IMR-90 (cell line): ENCODE results near the gene IL36B. TPM values are rescaled to one million over a fixed set of nuclear protein-coding genes. Genes with fewer than 3 reads are reported as not detected.

ENCODE experiments used
- ATAC-seq: fragments of 200-7000 bp; cut with Tn5 transposase; 2 replicates; pipeline ENCODE4 v1.9.1; 2020; ENCODE audit warnings: low read depth, mild to moderate bottlenecking, moderate library complexity
- BruUV-seq: library from RNA; stranded (reverse); fragments of 400-500 nt; replicated peaks from 2 replicates; lab custom pipeline; 2021; lab: Mats Ljungman, UMichigan
- CTCF ChIA-PET: fragments of 300-600 bp; formaldehyde crosslinking; extraction: SDS; loops from one replicate; lab custom pipeline; 2021; ENCODE audit warnings: antibody characterized with exemption; lab: Yijun Ruan, JAX
- POLR2A ChIA-PET: fragments of 300-600 bp; sonication (Branson Sonifier 250); formaldehyde crosslinking; loops from one replicate; lab custom pipeline; 2022; ENCODE audit warnings: antibody characterized with exemption; ENCODE audit not compliant: unreplicated experiment; lab: Charles Lee
- DNase-seq: peaks from one replicate; pipeline ENCODE4 v3.0.0; 2013
- H2AFZ ChIP-seq: replicated peaks from 2 replicates; pipeline ENCODE3; 2013; ENCODE audit warnings: low read length, mild to moderate bottlenecking; ENCODE audit not compliant: poor library complexity
- H2AK5ac ChIP-seq: 2 replicates; pipeline ENCODE4 v1.6.1; 2013; ENCODE audit warnings: low read depth, low read length, inconsistent platforms
- H2AK9ac ChIP-seq: replicated peaks from 2 replicates; pipeline ENCODE3; 2013; ENCODE audit warnings: mild to moderate bottlenecking, low read depth, low read length, moderate library complexity; ENCODE audit not compliant: poor library complexity
- H2BK120ac ChIP-seq: 2 replicates; pipeline ENCODE4 v1.6.1; 2013; ENCODE audit warnings: low read depth, low read length, inconsistent platforms
- H2BK15ac ChIP-seq: 3 replicates; pipeline ENCODE4 v1.6.1; 2013; ENCODE audit warnings: low read depth, low read length, inconsistent platforms
- H2BK20ac ChIP-seq: 2 replicates; pipeline ENCODE4 v1.6.1; 2013; ENCODE audit warnings: low read depth, mild to moderate bottlenecking, inconsistent platforms, low read length, moderate library complexity
- H2BK5ac ChIP-seq: 2 replicates; pipeline ENCODE4 v1.6.1; 2013; ENCODE audit warnings: mild to moderate bottlenecking, low read depth, low read length, inconsistent platforms; ENCODE audit not compliant: poor library complexity, severe bottlenecking
- H3K14ac ChIP-seq: replicated peaks from 2 replicates; pipeline ENCODE4 v1.6.1; 2013; ENCODE audit warnings: low read depth, low read length, inconsistent platforms
- H3K18ac ChIP-seq: 2 replicates; pipeline ENCODE4 v1.6.1; 2013; ENCODE audit warnings: low read depth, low read length, control low read depth
- H3K23ac ChIP-seq: 2 replicates; pipeline ENCODE4 v1.6.1; 2013; ENCODE audit warnings: low read depth, low read length, inconsistent platforms
- H3K27ac ChIP-seq: 2 replicates; pipeline ENCODE4 v1.5.1; 2013; ENCODE audit warnings: mild to moderate bottlenecking, control low read depth, low read length; ENCODE audit not compliant: insufficient read depth
- H3K27me3 ChIP-seq: 2 replicates; pipeline ENCODE4 v1.6.1; 2013; ENCODE audit warnings: low read length; ENCODE audit not compliant: control insufficient read depth, insufficient read depth
- H3K36me3 ChIP-seq: 2 replicates; pipeline ENCODE4 v1.6.1; 2013; ENCODE audit warnings: low read length, mixed read lengths; ENCODE audit not compliant: control insufficient read depth, insufficient read depth
- H3K4ac ChIP-seq: 2 replicates; pipeline ENCODE4 v1.6.1; 2013; ENCODE audit warnings: low read depth, low read length, inconsistent platforms
- H3K4me1 ChIP-seq: 2 replicates; pipeline ENCODE4 v1.6.1; 2013; ENCODE audit warnings: low read length, mixed read lengths; ENCODE audit not compliant: control insufficient read depth, insufficient read depth
- H3K4me2 ChIP-seq: 2 replicates; pipeline ENCODE4 v1.6.1; 2013; ENCODE audit warnings: low read depth, mild to moderate bottlenecking, control low read depth, low read length, moderate library complexity
- H3K4me3 ChIP-seq: 2 replicates; pipeline ENCODE4 v1.5.1; 2013; ENCODE audit warnings: low read depth, mild to moderate bottlenecking, control low read depth, low read length, moderate library complexity; ENCODE audit not compliant: insufficient read depth
- H3K56ac ChIP-seq: 2 replicates; pipeline ENCODE4 v1.6.1; 2013; ENCODE audit warnings: low read length, inconsistent platforms; ENCODE audit not compliant: insufficient read depth; ENCODE audit errors: extremely low read depth
- H3K79me1 ChIP-seq, 2 experiments: 2 replicates each; pipeline ENCODE4 v1.6.1; 2013; ENCODE audit warnings: low read length in 2 of 2, inconsistent platforms in 1 of 2, low read depth in 1 of 2
- H3K9ac ChIP-seq: 2 replicates; pipeline ENCODE4 v1.6.1; 2013; ENCODE audit warnings: low read depth, low read length, control low read depth
- H3K9me1 ChIP-seq: 2 replicates; pipeline ENCODE4 v1.6.1; 2013; ENCODE audit warnings: low read length, inconsistent platforms; ENCODE audit not compliant: insufficient read depth
- H3K9me3 ChIP-seq: 2 replicates; pipeline ENCODE4 v1.6.1; 2013; ENCODE audit warnings: low read length; ENCODE audit not compliant: control insufficient read depth, insufficient read depth
- H4K20me1 ChIP-seq: 2 replicates; pipeline ENCODE4 v1.6.1; 2013; ENCODE audit warnings: low read length, inconsistent platforms; ENCODE audit not compliant: insufficient read depth
- H4K5ac ChIP-seq: 2 replicates; pipeline ENCODE4 v1.6.1; 2013; ENCODE audit warnings: mild to moderate bottlenecking, low read depth, low read length, control low read depth
- H4K8ac ChIP-seq, 2 experiments: 2 replicates each; pipeline ENCODE4 v1.6.1; 2013; ENCODE audit warnings: low read depth in 2 of 2, low read length in 2 of 2, control low read depth in 1 of 2, inconsistent platforms in 1 of 2
- H4K91ac ChIP-seq: 2 replicates; pipeline ENCODE4 v1.6.1; 2013; ENCODE audit warnings: low read depth, low read length, inconsistent platforms; ENCODE audit not compliant: insufficient read depth
- FOS ChIP-seq: fragments of 150-350 bp; IDR thresholded peaks from 2 replicates; pipeline ENCODE4 v1.6.1; 2016; ENCODE audit warnings: low read depth, low read length
- MAFK ChIP-seq: IDR thresholded peaks from 2 replicates; pipeline ENCODE4 v1.6.1; 2012; ENCODE audit warnings: low read depth, low read length, improper control_type of control experiment
- MXI1 ChIP-seq: IDR thresholded peaks from 2 replicates; pipeline ENCODE4 v1.6.1; 2012; ENCODE audit warnings: low read depth, mild to moderate bottlenecking, low read length, moderate library complexity, borderline replicate concordance
- NFE2L2 ChIP-seq: fragments of 150-350 bp; IDR thresholded peaks from 2 replicates; pipeline ENCODE4 v1.6.1; 2016; ENCODE audit warnings: low read depth, mild to moderate bottlenecking, low read length
- WGBS, 2 experiments: methylation state at CpG; one replicate each; pipeline versions ENCODE4 v1.1.5 to v1.1.7; 2013; ENCODE audit warnings: missing lambda C conversion rate in 2 of 2; ENCODE audit not compliant: insufficient read length in 1 of 2; ENCODE audit errors: extremely low coverage in 2 of 2; 5-methylcytosine and 5-hydroxymethylcytosine counted together
- dilution Hi-C: fragments of 300-500 bp; cut with HindIII; formaldehyde crosslinking; loops from one replicate; pipeline ENCODE4 v1.14.3; 2018; ENCODE audit warnings: low sequenced_read_pairs; ENCODE audit not compliant: unreplicated experiment
- in situ Hi-C: fragments of 300-500 bp; cut with MboI; formaldehyde crosslinking; loops from 3 replicates; pipeline ENCODE4 v1.14.3; 2019; ENCODE audit warnings: low sequenced_read_pairs, inconsistent platforms, mixed read lengths
- intact Hi-C: fragments of 100-400 bp; cut with micrococcal nuclease; formaldehyde crosslinking; loops from 2 replicates; pipeline ENCODE4 v1.10.0; 2022
- polyA plus RNA-seq, 3 experiments: library from polyadenylated mRNA; depleted of rRNA; stranded (reverse); fragments of >200 nt; gene quantifications; 2 replicates each; pipeline ENCODE4 v1.2.3, GENCODE V29; 2012; ENCODE audit warnings: low replicate concordance in 1 of 3
- total RNA-seq: library from RNA; depleted of rRNA; stranded (reverse); fragments of >200 nt; gene quantifications from 2 replicates; pipeline ENCODE4 v1.2.3, GENCODE V29; 2012

The IL36B gene
- total and polyA plus RNA-seq, 2 of the 4 experiments (the other 2 are of a cell fraction): not detected

- Histone ChIP-seq H2BK5ac (no peak overlapping the region), H3K4ac (no peak overlapping the region), H3K4me1 (no peaks in the 10 kb centered on the region), H3K27ac (no peak overlapping the region), H2AK5ac (no peak overlapping the region), H3K9ac (no peak overlapping the region), H3K18ac (no peak overlapping the region), H3K4me3 (no peak overlapping the region), H4K8ac (no peak overlapping the region), H2BK15ac (no peak overlapping the region), H3K14ac (no peak overlapping the region), H3K27me3 (peaks cover 3% of the 10 kb centered on the region), H4K20me1 (no peaks in the 10 kb centered on the region), H2AFZ (no peak overlapping the region), H3K56ac (no peak overlapping the region), H3K23ac (no peak overlapping the region), H3K4me2 (no peak overlapping the region), H2BK120ac (no peak overlapping the region), H3K79me1 (no peaks in the 10 kb centered on the region), H2BK20ac (no peak overlapping the region), H3K9me3 (no peaks in the 10 kb centered on the region), H4K5ac (no peak overlapping the region), H2AK9ac (no peak overlapping the region), H4K91ac (no peak overlapping the region), H3K36me3 (no peaks in the 10 kb centered on the region), H3K9me1 (no peaks in the 10 kb centered on the region)
- in situ Hi-C loops: no loop called here
- ChIA-PET CTCF (interaction anchor here (0.6 kb wide), 1 partner anchor 22 kb away, joined by 4 read pairs; no protein-coding TSS in a partner anchor), POLR2A (no interaction called here)
- intact Hi-C loops: no loop called here
- dilution Hi-C loops: no loop called here
- TF ChIP-seq FOS (no peak), NFE2L2 (no peak), MXI1 (no peak), MAFK (no peak)
- DNase-seq (no peak), ATAC-seq (no peak)
- WGBS, 2 experiments: no CpG with 5 or more reads among the region's 1 CpG
- BruUV-seq: no TSS peak
These were observed 43.0 kb downstream of the IL36B start for GRCh38 chr2:113009622-113010021.
